Adrenal gland (tissue), 12 donors: ENCODE data around the gene QRICH2. TPM values are rescaled to one million over a fixed set of nuclear protein-coding genes. Genes with fewer than 3 reads are reported as not detected.

Experiments used
- DNase-seq, 7 donors: peaks; one replicate each; pipeline ENCODE4 v3.0.0-alpha.2; 2019 to 2020
- H3K27ac ChIP-seq, 5 donors: fragments of 200-600 bp; sonication (generic) in 4 of 5; 1 replicate in 3 of 5; 2 replicates in 2 of 5; pipeline versions ENCODE4 v1.5.1 to v1.8.0; 2016 to 2020; ENCODE audit warnings: mild to moderate bottlenecking in 1 of 5
- H3K27me3 ChIP-seq: fragments of 200-600 bp; 2 replicates; pipeline ENCODE4 v1.8.0; 2021
- H3K36me3 ChIP-seq, 2 donors: fragments of 200-600 bp; replicated peaks in 1 of 2; 1 replicate in 1 of 2; 2 replicates in 1 of 2; pipeline versions ENCODE4 v1.5.1 to v1.8.0; 2018 to 2022
- H3K4me1 ChIP-seq, 2 donors: fragments of 200-600 bp; replicated peaks in 1 of 2; 1 replicate in 1 of 2; 2 replicates in 1 of 2; pipeline versions ENCODE4 v1.5.1 to v1.8.0; 2018 to 2021
- H3K4me3 ChIP-seq, 4 donors: fragments of 200-600 bp; sonication (generic) in 3 of 4; one replicate each; pipeline ENCODE4 v1.5.1; 2016 to 2018
- H3K9me3 ChIP-seq, 3 donors: fragments of 200-600 bp; sonication (generic) in 1 of 3; replicated peaks in 1 of 3; 1 replicate in 2 of 3; 2 replicates in 1 of 3; pipeline versions ENCODE4 v1.5.1 to v1.8.0; 2016 to 2021
- CTCF ChIP-seq, 6 experiments: fragments of 450-650 bp in 4 of 6; fragments of 200-600 bp in 2 of 6; sonication (generic) in 1 of 6; IDR thresholded peaks; 1 replicate in 5 of 6; 2 replicates in 1 of 6; pipeline versions ENCODE4 v1.5.1 to v1.8.0; 2016 to 2021; ENCODE audit warnings: antibody characterized with exemption in 6 of 6, mild to moderate bottlenecking in 2 of 6, moderate library complexity in 1 of 6
- POLR2A ChIP-seq, 2 donors: fragments of 450-650 bp; IDR thresholded peaks; one replicate each; pipeline ENCODE4 v1.6.1; 2017; ENCODE audit warnings: antibody characterized with exemption in 2 of 2, mild to moderate bottlenecking in 2 of 2, moderate library complexity in 1 of 2
- WGBS, 4 donors: extraction: QIAGEN DNeasy Blood & Tissue Kit in 2 of 4; methylation state at CpG; one replicate each; pipeline versions ENCODE4 v1.1.5 to v1.1.7; 2013 to 2017; 5-methylcytosine and 5-hydroxymethylcytosine counted together
- intact Hi-C, 2 donors: fragments of 100-400 bp; cut with DNase I; formaldehyde crosslinking; loops; one replicate each; pipeline versions ENCODE4 v1.14.1 to v1.15.0; 2022 to 2023
- polyA plus RNA-seq, 3 donors: library from polyadenylated mRNA; stranded (reverse); fragments of 200-250 nt in 2 of 3; fragments of 350-450 nt in 1 of 3; fragmentation: Illumina TruSeq in 1 of 3; extraction: RNeasy Lipid Tissue Mini Kit (QIAGEN cat#74804) in 1 of 3; gene quantifications; one replicate each; pipeline ENCODE4 v1.2.3, GENCODE V29; 2013 to 2014
- total RNA-seq, 9 donors: library from RNA; depleted of rRNA in 4 of 9; stranded (reverse); fragments of >200 nt in 4 of 9; fragments of 120-200 nt in 1 of 9; fragmentation: NEBNext Ultra II Directional in 1 of 9; extraction: Animal tissue kit (Norgen Biotek cat#: 25700) in 1 of 9; gene quantifications; one replicate each; pipeline versions ENCODE4 v1.1.0 to v1.2.4, GENCODE V29; 2013 to 2023
- donor health status: healthy with polysubstance abuse.
- donor health status: Bipolar disorder and iron deficiency.
- donor health status: DM: yes; HTN: yes; CAD: no.
- donor health status: DM: no; HTN: no; CAD: no.
- donor health status: DM: no; HTN: no; CAD: no.
- donor health status: DM: yes; HTN: yes; CAD: no.

The QRICH2 gene
- total and polyA plus RNA-seq, 12 donors = 0.09 to 14.2 (median 1.4) TPM

GRCh38 chr17:76241691-76242255, 66.3 kb downstream of the QRICH2 start:
- no peaks in the 10 kb centered on the region for H3K9me3 ChIP-seq
- no peaks in the 10 kb centered on the region for H3K36me3 ChIP-seq
- peak in 1 of 7 donors; percentile 38 for DNase-seq
- peaks cover 11 to 20% of the 10 kb centered on the region in 2 donors for H3K4me1 ChIP-seq
- H3K27ac ChIP-seq = no peak overlapping the region
- H3K4me3 ChIP-seq = peak overlapping the region in 1 of 4 donors; percentile 72
- intact Hi-C loops = no loop called here
- no peaks in the 10 kb centered on the region for H3K27me3 ChIP-seq
- whole genome bisulfite sequencing, 4 donors = 92 to 95% (median 93%) methylated on average over 14 to 15 of the region's 15 CpGs
- TF ChIP-seq POLR2A (IDR thresholded peaks at IDR 0.05) (no peak), CTCF (IDR thresholded peaks at IDR 0.05) (no peak)

GRCh38 chr17:76241204-76241538, 66.9 kb downstream of the QRICH2 start:
- H3K9me3 ChIP-seq = no peaks in the 10 kb centered on the region
- TF ChIP-seq CTCF (IDR thresholded peaks at IDR 0.05) (no peak), POLR2A (IDR thresholded peaks at IDR 0.05) (no peak)
- H3K36me3 ChIP-seq = no peaks in the 10 kb centered on the region
- H3K27ac ChIP-seq = peak overlapping the region in 1 of 5 donors; percentile 7
- peaks cover 11 to 15% of the 10 kb centered on the region in 2 donors for H3K4me1 ChIP-seq
- peak overlapping the region in 3 of 4 donors; percentile 56 to 72 (median 60) for H3K4me3 ChIP-seq
- WGBS, 4 donors = 9 to 15% (median 12%) methylated on average over 12 of the region's 12 CpGs
- peak in 4 of 7 donors; percentile 29 to 61 (median 52) for DNase-seq
- H3K27me3 ChIP-seq = no peaks in the 10 kb centered on the region
- intact Hi-C loops = no loop called here

- peak in 1 of 2 donors; percentile 40 for TF ChIP-seq POLR2A (IDR thresholded peaks at IDR 0.05)
- TF ChIP-seq CTCF (IDR thresholded peaks at IDR 0.05) = peak in 1 of 6 experiments; percentile 2
- WGBS, 4 donors = 0 to 8% (median 0%) methylated on average over 1 to 102 of the region's 102 CpGs
- Histone ChIP-seq H3K9me3 (no peaks in the 10 kb centered on the region), H3K27me3 (no peaks in the 10 kb centered on the region), H3K27ac (peak within 1 kb of the TSS in 3 of 5 donors; percentile 7 to 44 (median 43)), H3K36me3 (no peaks in the 10 kb centered on the region), H3K4me1 (peaks cover 11 to 15% of the 10 kb centered on the region in 2 donors), H3K4me3 (peak within 1 kb of the TSS in 3 of 4 donors; percentile 56 to 72 (median 60))
- DNase-seq = peak; percentile 44 to 70 (median 61)
- intact Hi-C loops = no loop called here
Observed at GRCh38 chr17:76240461-76241203, 67.4 kb downstream of the QRICH2 start, which contains the start of gene RNF157. RNF157 (minus strand) TSS chr17:76240493; CDS start chr17:76240240, 253 bp downstream.

- Histone ChIP-seq H3K36me3 (no peaks in the 10 kb centered on the region), H3K27me3 (no peaks in the 10 kb centered on the region), H3K27ac (peak overlapping the region in 1 of 5 donors; percentile 44), H3K4me1 (peaks cover 11 to 15% of the 10 kb centered on the region in 2 donors), H3K9me3 (no peaks in the 10 kb centered on the region), H3K4me3 (peak overlapping the region in 2 of 4 donors; percentile 22 to 72)
- intact Hi-C loops = no loop called here
- peak in 1 of 7 donors; percentile 47 for DNase-seq
- TF ChIP-seq CTCF (IDR thresholded peaks at IDR 0.05) (no peak), POLR2A (IDR thresholded peaks at IDR 0.05) (no peak)
- WGBS, 4 donors = 4 to 12% (median 9%) methylated on average over 5 to 75 of the region's 75 CpGs
Observed at GRCh38 chr17:76239538-76240274, 68.4 kb downstream of the QRICH2 start.
